Stimulated activated CD8-positive, alpha-beta memory T cell treated with anti-CD3 and anti-CD28 coated beads, Interleukin-4, amount 100 ng/mL, for 1 hour (primary cell): ENCODE measurements around the gene PIGU.
"Not testable (repeated sequence)": the region's sequence is repeated elsewhere in the genome, so short reads cannot be mapped to it uniquely, and the experiment has no call there.

Experiments
- DNase-seq, 2 donors: peaks; one replicate each; pipeline ENCODE4 v3.0.0-alpha.2; 2020; ENCODE audit warnings: low read depth in 2 of 2, low spot score in 1 of 2

The PIGU gene

GRCh38 chr20:34663213-34663943 is 13.5 kb downstream of the PIGU start:
- no peak for DNase-seq

- DNase-seq: not testable (repeated sequence)
Observed at GRCh38 chr20:34661811-34662210, 15.1 kb downstream of the PIGU start.

- DNase-seq: not testable (repeated sequence)
Observed at GRCh38 chr20:34658654-34659053, 18.2 kb downstream of the PIGU start.

GRCh38 chr20:34654207-34654744 is 22.6 kb downstream of the PIGU start:
- no peak for DNase-seq

GRCh38 chr20:34651200-34651599 is 25.7 kb downstream of the PIGU start:
- no peak for DNase-seq

- DNase-seq: no peak
Observed at GRCh38 chr20:34647737-34648136, 29.2 kb downstream of the PIGU start.

- no peak for DNase-seq
Observed at GRCh38 chr20:34644951-34645350, 31.9 kb downstream of the PIGU start.

- no peak for DNase-seq
Observed at GRCh38 chr20:34644345-34644744, 32.5 kb downstream of the PIGU start.

GRCh38 chr20:34643928-34644327 is 33.0 kb downstream of the PIGU start:
- no peak for DNase-seq

- DNase-seq: no peak
Observed at GRCh38 chr20:34642009-34642408, 34.9 kb downstream of the PIGU start.

GRCh38 chr20:34639755-34640222 is 37.1 kb downstream of the PIGU start:
- no peak for DNase-seq

GRCh38 chr20:34638532-34638931 is 38.4 kb downstream of the PIGU start:
- no peak for DNase-seq

- DNase-seq: no peak
Observed at GRCh38 chr20:34638039-34638292, 38.9 kb downstream of the PIGU start.

- no peak for DNase-seq
Observed at GRCh38 chr20:34637245-34638038, 39.5 kb downstream of the PIGU start.

- no peak for DNase-seq
Observed at GRCh38 chr20:34636648-34637047, 40.2 kb downstream of the PIGU start.

- no peak for DNase-seq
Observed at GRCh38 chr20:34634392-34634791, 42.5 kb downstream of the PIGU start.

- no peak for DNase-seq
Observed at GRCh38 chr20:34632870-34633452, 43.9 kb downstream of the PIGU start.

GRCh38 chr20:34629904-34630303 is 47.0 kb downstream of the PIGU start:
- DNase-seq: no peak

- DNase-seq: no peak
Observed at GRCh38 chr20:34629342-34629741, 47.5 kb downstream of the PIGU start.

GRCh38 chr20:34628026-34628425 is 48.9 kb downstream of the PIGU start:
- no peak for DNase-seq

- no peak for DNase-seq
Observed at GRCh38 chr20:34627458-34627857, 49.4 kb downstream of the PIGU start.

GRCh38 chr20:34626992-34627391 is 49.9 kb downstream of the PIGU start:
- DNase-seq: no peak
